ENCODE measurements around the gene MRPL4. TPM values are rescaled to one million over a fixed set of nuclear protein-coding genes. Genes with fewer than 3 reads are reported as not detected.

The MRPL4 gene
- total and polyA plus RNA-seq, 2 of the 13 experiments (the other 11 are each of a cell fraction or from before 2014, with no cell fraction given) = 40.6 to 42.5 TPM

GRCh38 chr19:10289167-10289835 is 37.3 kb downstream of the MRPL4 start (continued):
- TF ChIP-seq AKNA (CRISPR knock-in tag; IDR thresholded peaks at IDR 0.05; ENCODE audit: borderline replicate concordance) (no peak), ZBTB37 (CRISPR knock-in tag; IDR thresholded peaks at IDR 0.05) (no peak), TP53 (CRISPR knock-in tag; conservative IDR thresholded peaks at IDR 0.05) (no peak), SKIL (CRISPR knock-in tag; IDR thresholded peaks at IDR 0.05; ENCODE audit: borderline replicate concordance) (no peak), USF2 (IDR thresholded peaks at IDR 0.05; ENCODE audit: low read depth, low read length) (no peak), USF2 (CRISPR knock-in tag; IDR thresholded peaks at IDR 0.05; ENCODE audit: borderline replicate concordance) (peak; percentile 69; the same call in 1 of the 2 replicates), ZNF280D (CRISPR knock-in tag; IDR thresholded peaks at IDR 0.05) (no peak), NR1H2 (CRISPR knock-in tag; IDR thresholded peaks at IDR 0.05; ENCODE audit: borderline replicate concordance, low read depth) (no peak), KAT7 (CRISPR knock-in tag; IDR thresholded peaks at IDR 0.05; ENCODE audit: borderline replicate concordance) (no peak), MIXL1 (CRISPR knock-in tag; IDR thresholded peaks at IDR 0.05) (no peak; the same call in 1 of the 2 replicates), SMAD1 (CRISPR knock-in tag; IDR thresholded peaks at IDR 0.05; ENCODE audit: borderline replicate concordance, low read depth) (peak; percentile 70; the same call in 1 of the 2 replicates), ZNF335 (CRISPR knock-in tag; IDR thresholded peaks at IDR 0.05) (no peak; the same call in 1 of the 2 replicates)

Data from HepG2 (cell line).